ENCODE measurements around the gene MYCBPAP. TPM values are rescaled to one million over a fixed set of nuclear protein-coding genes. Genes with fewer than 3 reads are reported as not detected.

Gene MYCBPAP, protein sequence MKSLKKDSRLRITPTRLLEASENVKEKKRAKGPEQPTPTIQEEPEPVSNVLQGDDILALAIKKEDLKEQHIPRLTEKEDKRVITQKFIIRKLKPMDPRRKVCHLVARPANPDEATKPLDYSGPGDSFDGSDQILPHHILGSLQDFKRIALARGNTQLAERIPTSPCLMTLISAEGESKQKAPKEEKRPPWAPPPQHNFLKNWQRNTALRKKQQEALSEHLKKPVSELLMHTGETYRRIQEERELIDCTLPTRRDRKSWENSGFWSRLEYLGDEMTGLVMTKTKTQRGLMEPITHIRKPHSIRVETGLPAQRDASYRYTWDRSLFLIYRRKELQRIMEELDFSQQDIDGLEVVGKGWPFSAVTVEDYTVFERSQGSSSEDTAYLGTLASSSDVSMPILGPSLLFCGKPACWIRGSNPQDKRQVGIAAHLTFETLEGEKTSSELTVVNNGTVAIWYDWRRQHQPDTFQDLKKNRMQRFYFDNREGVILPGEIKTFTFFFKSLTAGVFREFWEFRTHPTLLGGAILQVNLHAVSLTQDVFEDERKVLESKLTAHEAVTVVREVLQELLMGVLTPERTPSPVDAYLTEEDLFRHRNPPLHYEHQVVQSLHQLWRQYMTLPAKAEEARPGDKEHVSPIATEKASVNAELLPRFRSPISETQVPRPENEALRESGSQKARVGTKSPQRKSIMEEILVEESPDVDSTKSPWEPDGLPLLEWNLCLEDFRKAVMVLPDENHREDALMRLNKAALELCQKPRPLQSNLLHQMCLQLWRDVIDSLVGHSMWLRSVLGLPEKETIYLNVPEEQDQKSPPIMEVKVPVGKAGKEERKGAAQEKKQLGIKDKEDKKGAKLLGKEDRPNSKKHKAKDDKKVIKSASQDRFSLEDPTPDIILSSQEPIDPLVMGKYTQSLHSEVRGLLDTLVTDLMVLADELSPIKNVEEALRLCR
- polyA plus RNA-seq (ENCODE audit: insufficient read length in 10 of 10), result 1 to 10 TPM in 5 of 10 donors, under 1 TPM in 5; 0.44 to 1.2 (median 0.97) TPM
- long read RNA-seq, donor 1, result 0 reads
- long read RNA-seq, donor 2, result 0 reads
- long read RNA-seq, donor 3, result 0 reads
- long read RNA-seq, donor 4, result 0 reads
- long read RNA-seq, donor 5, partial matches to known transcripts, result 0 of 1 reads
- long read RNA-seq, donor 5, other reads (novel, unspliced or antisense), result 0 of 1 reads
- long read RNA-seq, donor 6, partial matches to known transcripts, result 0 of 1 reads
- long read RNA-seq, donor 6, other reads (novel, unspliced or antisense), result 0 of 1 reads
- long read RNA-seq, donor 7, result 0 reads
- long read RNA-seq, donor 8, result 0 reads
- long read RNA-seq, donor 9, result 0 reads

GRCh38 chr17:50507871-50508572 is at the start of gene MYCBPAP:
Gene MYCBPAP, plus strand, starts transcription at chr17:50508439. Its CDS starts 236 bp downstream, at chr17:50508675.
- DNase-seq, result peak; percentile 72 to 94 (median 86)

DNA sequence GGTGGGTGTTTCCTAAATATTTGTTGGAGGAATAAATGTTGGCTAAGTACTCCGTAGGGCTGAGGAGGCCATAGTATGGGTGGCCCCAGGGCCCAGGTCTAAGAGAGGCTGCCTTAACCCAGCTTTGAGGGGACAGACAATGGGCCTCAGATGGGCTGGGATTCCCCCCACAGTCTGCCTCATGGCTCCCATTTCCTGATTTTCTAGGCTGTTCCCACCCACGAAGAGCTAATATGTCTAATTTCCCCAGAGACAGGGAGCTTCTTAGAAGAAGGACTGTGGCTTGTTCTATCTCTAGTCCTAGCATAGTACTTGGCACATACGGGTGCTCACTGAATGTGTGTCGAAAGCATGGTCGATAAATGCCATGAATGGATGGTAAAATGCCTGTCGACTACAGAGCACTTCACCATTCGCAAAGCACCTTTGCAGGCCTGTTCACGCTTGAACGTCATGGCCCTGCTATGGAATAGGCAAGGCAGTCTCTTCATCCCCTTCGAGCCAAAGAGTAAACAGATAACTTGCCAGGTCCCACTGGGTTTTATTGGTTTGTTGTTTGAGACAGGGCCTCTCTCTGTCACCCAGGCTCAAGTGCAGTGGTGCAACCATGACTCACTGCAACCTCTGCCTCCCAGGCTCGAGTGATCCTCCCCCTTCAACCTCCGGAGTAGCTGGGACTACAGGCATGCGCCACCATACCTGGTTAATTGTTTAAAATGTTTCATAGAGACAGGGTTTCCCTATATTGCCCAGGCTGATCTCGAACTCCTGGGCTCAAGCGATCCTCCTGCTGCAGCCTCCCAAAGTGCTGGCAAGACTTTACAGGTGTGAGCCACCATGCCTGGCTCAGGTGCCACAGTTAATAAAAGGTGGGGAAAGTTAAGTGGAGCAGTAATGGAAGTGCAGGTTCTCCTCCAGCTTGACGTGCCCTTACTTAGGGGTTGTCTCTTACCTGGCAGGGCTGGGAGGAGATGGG is 49.2 kb upstream of the MYCBPAP start:
- no peak for DNase-seq

DNA sequence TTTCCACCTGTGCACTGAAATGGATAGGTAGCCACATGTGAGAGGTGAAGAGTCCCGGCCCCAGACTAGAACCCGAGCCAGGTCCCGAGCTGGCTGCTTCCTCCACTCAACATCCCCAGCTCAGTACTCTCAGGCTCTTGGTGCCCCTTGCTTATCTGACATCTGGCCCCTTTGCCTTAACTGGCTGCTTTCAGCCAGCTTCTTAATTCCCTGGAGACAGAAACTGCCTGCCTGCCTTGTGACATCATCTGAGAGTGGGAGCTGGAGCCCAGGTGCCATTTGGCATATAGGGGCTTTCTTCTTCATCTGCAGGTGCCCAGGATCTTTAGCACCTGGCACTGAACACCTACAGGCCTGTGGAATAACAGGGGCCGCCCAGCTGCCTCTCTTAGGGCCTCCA is 48.5 kb upstream of the MYCBPAP start:
- DNase-seq, result no peak

DNA sequence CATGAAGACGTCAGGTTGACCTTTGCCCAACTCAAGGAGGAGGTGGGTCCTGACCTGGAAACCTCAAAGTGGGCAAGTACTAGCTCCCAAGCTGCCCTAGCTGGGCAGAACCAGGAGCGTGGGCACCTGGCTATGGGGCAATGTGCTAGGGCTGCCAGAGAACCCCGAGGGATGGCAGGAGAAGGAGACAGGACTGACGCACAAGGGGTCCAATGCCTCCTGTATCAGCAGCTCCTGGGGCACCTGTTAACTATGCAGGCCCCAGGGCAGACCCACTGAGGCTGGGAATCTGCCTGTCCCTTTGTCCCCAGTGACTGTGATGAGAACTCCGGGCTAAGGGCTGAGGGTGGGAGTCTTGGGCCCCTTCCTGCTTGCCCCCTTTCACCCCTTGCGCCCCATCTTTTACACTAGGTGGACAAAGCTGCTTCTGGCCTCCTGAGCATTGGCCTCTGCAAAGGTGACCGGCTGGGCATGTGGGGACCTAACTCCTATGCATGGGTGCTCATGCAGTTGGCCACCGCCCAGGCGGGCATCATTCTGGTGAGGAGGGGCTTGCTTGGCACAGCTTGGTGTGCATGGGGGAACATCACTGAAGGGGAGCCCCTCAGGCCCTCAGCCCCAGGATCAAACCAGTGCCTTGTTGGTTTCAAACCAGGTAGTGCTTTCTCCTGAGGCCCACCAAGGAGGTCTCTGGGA is 47.3 kb upstream of the MYCBPAP start:
- no peak for DNase-seq

GRCh38 chr17:50461550-50462132 is 46.6 kb upstream of the MYCBPAP start:
- no peak for DNase-seq

DNA sequence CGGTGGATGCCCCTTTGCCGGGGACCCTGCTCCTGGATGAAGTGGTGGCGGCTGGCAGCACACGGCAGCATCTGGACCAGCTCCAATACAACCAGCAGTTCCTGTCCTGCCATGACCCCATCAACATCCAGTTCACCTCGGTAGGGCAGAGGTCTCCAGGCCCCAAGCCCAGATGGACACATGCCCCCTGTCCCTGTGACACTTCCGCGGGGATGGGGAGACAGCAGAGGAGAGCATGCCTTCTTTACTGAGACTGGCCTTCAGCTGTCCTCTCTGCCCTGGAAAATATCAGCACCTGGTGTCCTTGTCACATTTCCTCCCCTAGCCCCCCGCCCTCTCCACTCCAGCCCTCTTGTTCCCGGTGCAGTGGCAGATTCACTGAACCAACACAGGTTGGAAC is 45.8 kb upstream of the MYCBPAP start:
- DNase-seq, result no peak

GRCh38 chr17:50464121-50464520 is 44.1 kb upstream of the MYCBPAP start:
- DNase-seq, result no peak

DNA sequence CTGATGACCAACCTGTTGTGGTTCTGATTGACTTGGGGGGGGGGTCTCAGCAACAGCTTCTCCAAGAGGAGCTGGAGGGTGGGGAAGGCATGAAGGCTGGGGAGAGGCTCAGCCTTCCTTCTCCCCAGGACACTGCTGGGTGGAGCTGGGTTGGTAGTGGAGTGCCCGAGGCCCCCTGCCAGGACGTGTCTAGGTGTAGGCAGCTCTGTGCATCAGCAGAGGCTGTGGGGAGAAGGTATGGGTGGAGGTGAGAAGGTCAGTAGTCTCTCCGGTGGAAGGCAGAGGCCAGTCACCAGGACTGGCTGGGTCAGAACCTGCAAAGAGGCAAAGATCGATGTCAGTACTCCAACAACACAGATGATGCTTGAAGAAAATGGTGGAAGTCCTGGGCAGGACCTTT is 43.5 kb upstream of the MYCBPAP start:
- DNase-seq, result no peak

DNA sequence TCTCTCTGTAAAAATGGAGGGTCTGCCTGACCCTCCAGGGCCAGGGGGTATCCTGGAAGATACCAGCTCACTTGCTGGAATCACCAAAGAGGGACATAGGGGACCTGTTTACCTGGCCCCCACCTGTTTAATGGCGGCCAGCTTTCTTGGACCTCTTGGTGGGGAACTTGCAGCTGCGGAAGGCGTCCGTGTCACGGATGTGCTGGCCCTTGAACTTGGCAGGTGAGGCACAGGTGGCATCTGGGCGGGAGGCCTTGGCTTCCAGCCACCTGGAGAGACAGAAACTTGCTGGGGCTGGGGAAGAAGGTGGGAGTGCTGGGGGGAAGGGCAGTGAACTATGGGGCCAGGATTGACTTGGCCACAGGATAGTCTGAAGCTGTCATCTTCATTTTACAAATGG is 43.1 kb upstream of the MYCBPAP start:
- no peak for DNase-seq

GRCh38 chr17:50465635-50466034 is 42.6 kb upstream of the MYCBPAP start:
- no peak for DNase-seq

DNA sequence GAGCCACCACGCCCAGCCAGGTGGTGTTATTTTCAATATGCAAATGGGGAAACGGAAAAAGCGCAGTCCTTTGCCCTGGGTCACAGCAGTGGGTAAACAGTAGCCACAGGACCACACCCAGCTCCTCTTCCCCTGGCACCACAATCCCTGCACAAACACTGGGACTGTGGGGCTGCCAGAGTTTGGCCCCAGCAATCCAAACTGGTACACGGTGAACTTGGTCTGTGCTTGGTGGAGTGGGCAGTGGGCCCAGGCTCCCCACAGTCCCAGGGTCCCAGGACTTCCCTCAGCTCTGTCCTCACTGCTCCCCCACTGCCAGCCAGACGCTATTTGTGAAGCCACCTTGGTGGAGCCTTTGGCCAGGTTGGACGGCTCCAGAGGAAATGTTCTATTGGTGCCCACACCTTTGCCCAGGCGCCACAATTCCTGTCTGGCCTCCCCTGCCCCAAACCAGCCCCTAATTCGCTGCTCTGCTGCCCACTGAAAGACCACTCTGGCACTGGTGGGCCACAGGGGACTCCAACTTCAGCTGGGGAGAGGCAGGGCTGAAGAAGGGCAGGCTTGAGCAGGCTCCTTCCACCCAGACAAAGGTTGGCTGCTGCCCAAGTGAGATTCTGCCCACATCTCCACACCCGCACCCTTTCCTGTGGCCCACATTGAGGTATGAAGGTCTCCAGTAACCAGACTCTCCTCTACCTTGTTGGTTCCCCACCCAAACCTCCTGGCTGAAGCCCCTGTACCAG is 41.7 kb upstream of the MYCBPAP start:
- no peak for DNase-seq

- DNase-seq, result no peak
Measured at GRCh38 chr17:50467114-50467854, 41.0 kb upstream of the MYCBPAP start.

DNA sequence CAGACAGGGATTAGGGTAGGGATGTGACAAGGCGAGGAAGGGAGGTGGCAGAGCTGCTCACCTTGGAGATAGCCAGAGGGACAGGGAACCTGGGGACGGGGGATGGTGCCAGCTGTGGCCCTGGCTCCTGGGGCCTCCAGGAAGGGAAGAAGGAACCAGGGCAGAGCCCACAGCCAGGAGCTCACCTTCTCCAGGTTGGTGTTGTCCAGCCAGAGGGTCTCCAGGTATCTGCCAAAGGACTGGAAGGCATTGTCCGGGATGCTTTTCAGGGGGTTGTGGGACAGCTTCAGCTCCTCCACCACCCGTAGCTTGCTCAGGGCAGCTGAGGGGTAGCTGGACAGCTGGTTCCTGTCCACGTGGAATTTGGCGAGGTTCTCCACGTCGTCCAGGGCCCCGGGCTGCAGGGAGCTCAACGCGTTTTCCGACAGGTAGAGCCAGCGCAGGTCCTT is 40.4 kb upstream of the MYCBPAP start:
- peak in 1 of 3 donors; percentile 23 for DNase-seq

DNA sequence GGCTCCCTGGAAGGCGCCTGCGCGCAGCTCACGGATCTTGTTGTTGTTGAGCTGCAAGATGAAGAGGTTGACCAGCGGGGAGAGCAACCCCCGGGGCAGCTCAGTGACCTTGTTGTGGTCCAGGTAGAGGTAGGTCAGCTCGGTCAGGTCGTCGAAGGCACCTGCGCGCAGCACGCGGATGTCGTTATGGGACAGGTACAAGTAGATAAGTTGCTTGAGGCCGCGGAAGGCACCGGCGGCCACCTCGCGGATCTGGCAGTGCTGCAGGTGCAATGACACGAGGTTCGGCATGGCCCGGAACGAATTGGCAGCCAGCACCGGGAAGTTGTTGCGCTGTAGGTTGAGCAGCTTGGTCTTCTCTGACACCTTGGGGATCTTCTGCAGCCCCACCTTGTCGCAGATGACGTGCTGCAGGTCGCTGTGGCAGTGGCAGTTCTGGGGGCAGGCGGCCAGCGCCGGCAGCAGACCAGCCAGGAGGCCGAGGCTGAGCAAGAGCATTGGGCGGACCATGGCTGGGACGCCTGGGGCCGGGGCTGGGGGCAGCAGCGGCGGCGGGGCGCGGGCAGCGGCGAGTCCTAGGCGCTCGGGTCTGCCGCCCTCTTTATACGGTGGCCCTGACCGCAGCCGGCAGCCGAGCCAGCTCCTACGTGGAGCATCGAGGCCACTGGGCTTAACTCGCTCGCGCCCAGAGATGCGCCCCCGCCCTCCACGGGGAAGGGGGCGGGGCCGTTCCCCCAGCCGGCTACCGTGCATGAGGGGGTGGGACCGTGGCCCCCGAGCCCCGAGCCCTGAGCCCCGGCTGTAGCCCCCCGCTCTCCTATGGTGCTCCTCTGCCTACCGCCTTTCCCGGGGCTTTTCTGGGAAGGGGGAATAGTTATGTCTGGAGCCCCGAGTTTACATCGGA is 39.7 kb upstream of the MYCBPAP start, which contains the start of gene CHAD:
Gene CHAD, minus strand, starts transcription at position 577 of the 904 bp plus-strand sequence. Its CDS starts 67 bp downstream, at position 510.
- peak in 1 of 3 donors; percentile 66 for DNase-seq

DNA sequence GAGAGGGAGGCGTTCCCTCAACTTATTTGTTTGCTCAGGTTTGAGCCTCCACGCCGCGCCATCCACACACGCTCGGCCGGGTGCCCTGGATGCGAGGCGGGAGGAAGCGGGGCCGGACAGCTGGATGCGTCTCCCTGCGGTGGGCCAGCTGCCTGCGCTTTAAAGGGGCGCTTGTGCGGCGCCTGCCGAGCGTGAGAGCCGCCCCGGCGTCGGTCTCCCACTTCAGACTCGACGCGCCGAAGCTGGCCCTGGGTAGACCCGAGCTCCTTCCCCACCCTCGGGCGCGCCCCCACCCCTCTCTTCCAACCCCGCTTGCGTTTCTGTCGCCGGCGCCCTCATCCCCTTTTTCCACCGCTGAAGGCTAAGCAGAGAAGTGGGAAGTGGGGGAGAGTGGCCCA is 39.0 kb upstream of the MYCBPAP start:
- peak in 1 of 3 donors; percentile 65 for DNase-seq
